Activated naive CD4-positive, alpha-beta T cell treated with anti-CD3 and anti-CD28 coated beads for 36 hours (primary cell): ENCODE data around the gene A3GALT2. TPM values are rescaled to one million over a fixed set of nuclear protein-coding genes. Genes with fewer than 3 reads are reported as not detected.
A peak's percentile ranks its signal among the peaks of the same experiment; 100 is the strongest.
"Not testable (repeated sequence)": the region's sequence is repeated elsewhere in the genome, so short reads cannot be mapped to it uniquely, and the experiment has no call there.

ENCODE experiments used
- CTCF ChIA-PET: fragments of 350-600 bp; sonication (Branson Sonifier 250); formaldehyde crosslinking; loops from one replicate; lab custom pipeline; 2021; ENCODE audit warnings: antibody characterized with exemption; lab: Charles Lee
- DNase-seq: peaks from one replicate; pipeline ENCODE4 v3.0.0-alpha.2; 2020
- H3K27ac Mint-ChIP-seq: one replicate; pipeline ENCODE4 v1.8.0; 2021; ENCODE audit warnings: mild to moderate bottlenecking, mixed read lengths
- H3K27me3 Mint-ChIP-seq: one replicate; pipeline ENCODE4 v1.8.0; 2021; ENCODE audit warnings: low read depth, mixed read lengths
- H3K36me3 Mint-ChIP-seq: one replicate; pipeline ENCODE4 v1.8.0; 2021; ENCODE audit warnings: low read depth, mixed read lengths
- H3K4me1 Mint-ChIP-seq: one replicate; pipeline ENCODE4 v1.8.0; 2021; ENCODE audit warnings: low read depth, mixed read lengths
- H3K4me3 Mint-ChIP-seq: one replicate; pipeline ENCODE4 v1.8.0; 2021; ENCODE audit warnings: mild to moderate bottlenecking, moderate library complexity, mixed read lengths
- H3K9me3 Mint-ChIP-seq: one replicate; pipeline ENCODE4 v1.8.0; 2021; ENCODE audit warnings: mixed read lengths
- intact Hi-C: fragments of 100-400 bp; cut with micrococcal nuclease; formaldehyde crosslinking; loops from one replicate; pipeline ENCODE4 v1.15.1; 2023
- total RNA-seq, 2 experiments: library from RNA; stranded (reverse); gene quantifications; one replicate each; pipeline ENCODE4 v1.2.3, GENCODE V29; 2021

A3GALT2 gene
- total RNA-seq, 2 experiments from 2014 or later = not detected

DNA sequence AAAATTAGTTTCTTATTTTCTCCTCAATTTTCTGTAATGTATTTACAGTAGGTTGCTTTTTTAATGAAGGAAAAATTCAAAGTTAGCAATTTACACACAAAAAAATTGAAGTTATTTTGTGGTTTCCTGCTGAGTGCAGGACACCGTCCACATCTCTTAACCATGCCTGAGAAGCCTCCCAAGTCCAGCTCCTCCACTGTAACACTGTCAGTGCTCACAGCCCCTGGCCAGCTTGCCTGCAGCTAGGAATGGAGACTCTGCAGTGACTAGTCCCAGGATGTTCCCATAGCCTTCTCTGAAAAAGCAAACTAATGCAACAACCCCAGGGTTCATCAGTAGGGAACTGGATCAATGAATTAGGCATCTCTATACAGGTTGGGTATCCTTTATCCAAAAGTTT is 3.5 kb downstream of the A3GALT2 start:
- H3K36me3 Mint-ChIP-seq = no peaks in the 10 kb centered on the region
- H3K9me3 Mint-ChIP-seq = no peaks in the 10 kb centered on the region
- intact Hi-C loops = no loop called here
- no peak overlapping the region for H3K4me3 Mint-ChIP-seq
- H3K27ac Mint-ChIP-seq = no peak overlapping the region
- H3K4me1 Mint-ChIP-seq = peaks cover 7% of the 10 kb centered on the region
- CTCF ChIA-PET = no interaction called here
- H3K27me3 Mint-ChIP-seq = no peaks in the 10 kb centered on the region
- no peak for DNase-seq

DNA sequence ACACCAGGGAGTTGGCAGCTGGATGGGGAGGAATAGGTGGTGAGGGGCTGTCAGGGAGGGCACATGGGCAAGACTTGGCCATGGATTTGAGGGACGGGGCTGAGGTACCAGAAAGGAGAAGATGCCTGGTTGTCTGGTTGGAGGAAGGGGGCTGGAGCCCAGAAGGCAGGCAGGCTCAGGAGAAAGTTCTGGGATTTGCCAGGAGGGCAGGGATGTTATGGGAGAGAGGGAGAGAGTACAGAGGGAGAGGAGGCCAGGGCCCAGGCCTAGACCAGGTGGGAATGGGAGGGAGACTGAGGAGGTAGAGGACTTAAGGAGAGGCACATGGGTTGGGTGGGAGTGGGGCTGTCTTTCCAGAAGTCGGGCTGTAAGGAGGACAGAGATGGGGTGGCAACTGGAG is 4.3 kb downstream of the A3GALT2 start:
- Mint-ChIP-seq H3K4me3 (no peak overlapping the region), H3K4me1 (peaks cover 7% of the 10 kb centered on the region), H3K27ac (no peak overlapping the region), H3K36me3 (no peaks in the 10 kb centered on the region), H3K27me3 (no peaks in the 10 kb centered on the region), H3K9me3 (no peaks in the 10 kb centered on the region)
- CTCF ChIA-PET = no interaction called here
- DNase-seq = no peak
- intact Hi-C loops = no loop called here

- CTCF ChIA-PET = no interaction called here
- DNase-seq = no peak
- Mint-ChIP-seq H3K27ac (no peak overlapping the region), H3K4me1 (peaks cover 7% of the 10 kb centered on the region), H3K9me3 (no peaks in the 10 kb centered on the region), H3K36me3 (no peaks in the 10 kb centered on the region), H3K4me3 (no peak overlapping the region), H3K27me3 (no peaks in the 10 kb centered on the region)
- intact Hi-C loops = no loop called here
Measured at GRCh38 chr1:33314416-33314815, 6.5 kb downstream of the A3GALT2 start.

DNA sequence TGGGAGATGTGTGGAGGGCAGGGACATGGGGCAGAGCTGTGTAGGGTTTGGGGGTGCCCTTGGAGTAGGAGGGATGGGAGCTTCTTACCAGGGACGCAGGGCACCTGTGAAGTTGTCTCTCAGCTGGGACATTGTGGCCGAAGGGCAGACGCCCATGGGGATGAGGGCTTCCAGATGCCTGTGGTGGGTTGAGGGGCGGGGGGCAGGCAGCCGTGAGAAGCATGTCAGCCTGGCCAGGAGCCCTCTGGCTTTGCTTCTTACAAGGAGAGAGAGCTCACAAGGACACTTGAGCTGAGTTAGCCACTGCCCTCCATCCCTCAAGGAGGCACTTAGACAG is 8.5 kb downstream of the A3GALT2 start:
- Mint-ChIP-seq H3K36me3 (no peaks in the 10 kb centered on the region), H3K27ac (no peak overlapping the region), H3K27me3 (peaks cover 2% of the 10 kb centered on the region), H3K4me3 (no peak overlapping the region), H3K4me1 (peaks cover 7% of the 10 kb centered on the region), H3K9me3 (no peaks in the 10 kb centered on the region)
- DNase-seq = no peak
- intact Hi-C loops = no loop called here
- CTCF ChIA-PET = interaction anchor here (0.8 to 1.8 kb wide), 2 partner anchors 14 to 159 kb away, joined by 3 to 6 read pairs; no protein-coding TSS in a partner anchor

- no peak overlapping the region for H3K27ac Mint-ChIP-seq
- no peak overlapping the region for H3K4me3 Mint-ChIP-seq
- intact Hi-C loops = no loop called here
- CTCF ChIA-PET = interaction anchor here (0.8 to 1.8 kb wide), 2 partner anchors 13 to 159 kb away, joined by 3 to 6 read pairs; no protein-coding TSS in a partner anchor
- peaks cover 7% of the 10 kb centered on the region for H3K4me1 Mint-ChIP-seq
- H3K36me3 Mint-ChIP-seq = no peaks in the 10 kb centered on the region
- DNase-seq = no peak
- H3K27me3 Mint-ChIP-seq = peaks cover 2% of the 10 kb centered on the region
- no peaks in the 10 kb centered on the region for H3K9me3 Mint-ChIP-seq
Measured at GRCh38 chr1:33311706-33312412, 9.0 kb downstream of the A3GALT2 start.

DNA sequence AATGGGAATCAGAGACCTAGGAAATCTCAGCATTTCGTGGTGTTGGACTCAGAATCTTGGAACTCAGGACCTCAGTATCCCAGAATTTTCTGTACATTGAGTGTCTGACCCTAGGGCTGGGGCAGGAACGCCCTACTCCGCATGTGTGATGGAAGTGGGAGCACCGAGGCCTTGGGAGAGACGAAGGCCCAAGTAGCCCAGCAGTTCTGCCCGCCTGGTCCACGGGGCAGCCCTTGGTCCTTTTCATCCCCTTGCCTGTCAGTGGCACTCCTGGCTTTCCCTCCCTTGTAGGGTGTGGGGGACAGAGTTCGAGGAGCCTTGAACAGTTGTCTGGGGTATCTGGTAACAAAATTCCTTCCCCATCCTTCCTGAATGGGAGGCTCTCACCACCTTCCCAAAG is 10.2 kb downstream of the A3GALT2 start:
- Mint-ChIP-seq H3K9me3 (no peaks in the 10 kb centered on the region), H3K4me1 (peaks cover 3% of the 10 kb centered on the region), H3K27ac (no peak overlapping the region), H3K36me3 (no peaks in the 10 kb centered on the region), H3K4me3 (no peak overlapping the region), H3K27me3 (peaks cover 8% of the 10 kb centered on the region)
- intact Hi-C loops = no loop called here
- no peak for DNase-seq
- CTCF ChIA-PET = interaction anchor here (0.6 kb wide), 1 partner anchor 303 kb away, joined by 5 read pairs; no protein-coding TSS in a partner anchor

DNA sequence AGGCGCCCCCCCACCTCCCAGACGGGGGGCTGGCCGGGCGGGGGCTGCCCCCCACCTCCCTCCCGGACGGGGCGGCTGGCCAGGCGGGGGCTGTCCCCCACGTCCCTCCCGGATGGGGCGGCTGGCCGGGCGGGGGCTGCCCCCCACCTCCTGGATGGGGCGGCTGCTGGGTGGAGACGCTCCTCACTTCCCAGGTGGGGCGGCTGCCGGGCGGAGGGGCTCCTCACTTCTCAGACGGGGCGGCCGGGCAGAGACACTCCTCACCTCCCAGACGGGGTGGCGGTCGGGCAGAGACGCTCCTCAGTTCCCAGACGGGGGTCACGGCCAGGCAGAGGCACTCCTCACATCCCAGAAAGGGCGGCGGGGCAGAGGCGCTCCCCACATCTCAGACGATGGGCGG is 11.5 kb downstream of the A3GALT2 start:
- DNase-seq, intact Hi-C loops, H3K4me3 Mint-ChIP-seq, CTCF ChIA-PET, H3K9me3 Mint-ChIP-seq, H3K27ac Mint-ChIP-seq, H3K36me3 Mint-ChIP-seq, H3K4me1 Mint-ChIP-seq, H3K27me3 Mint-ChIP-seq: not testable (repeated sequence)

GRCh38 chr1:33307494-33307864 is 13.4 kb downstream of the A3GALT2 start:
- intact Hi-C loops = no loop called here
- Mint-ChIP-seq H3K27ac (no peak overlapping the region), H3K36me3 (peaks cover under 1% of the 10 kb centered on the region), H3K4me1 (peaks cover 2% of the 10 kb centered on the region), H3K9me3 (no peaks in the 10 kb centered on the region), H3K27me3 (peaks cover 8% of the 10 kb centered on the region), H3K4me3 (no peak overlapping the region)
- CTCF ChIA-PET = interaction anchor here (1.0 kb wide), 1 partner anchor 11 kb away, joined by 3 read pairs; no protein-coding TSS in a partner anchor
- no peak for DNase-seq

DNA sequence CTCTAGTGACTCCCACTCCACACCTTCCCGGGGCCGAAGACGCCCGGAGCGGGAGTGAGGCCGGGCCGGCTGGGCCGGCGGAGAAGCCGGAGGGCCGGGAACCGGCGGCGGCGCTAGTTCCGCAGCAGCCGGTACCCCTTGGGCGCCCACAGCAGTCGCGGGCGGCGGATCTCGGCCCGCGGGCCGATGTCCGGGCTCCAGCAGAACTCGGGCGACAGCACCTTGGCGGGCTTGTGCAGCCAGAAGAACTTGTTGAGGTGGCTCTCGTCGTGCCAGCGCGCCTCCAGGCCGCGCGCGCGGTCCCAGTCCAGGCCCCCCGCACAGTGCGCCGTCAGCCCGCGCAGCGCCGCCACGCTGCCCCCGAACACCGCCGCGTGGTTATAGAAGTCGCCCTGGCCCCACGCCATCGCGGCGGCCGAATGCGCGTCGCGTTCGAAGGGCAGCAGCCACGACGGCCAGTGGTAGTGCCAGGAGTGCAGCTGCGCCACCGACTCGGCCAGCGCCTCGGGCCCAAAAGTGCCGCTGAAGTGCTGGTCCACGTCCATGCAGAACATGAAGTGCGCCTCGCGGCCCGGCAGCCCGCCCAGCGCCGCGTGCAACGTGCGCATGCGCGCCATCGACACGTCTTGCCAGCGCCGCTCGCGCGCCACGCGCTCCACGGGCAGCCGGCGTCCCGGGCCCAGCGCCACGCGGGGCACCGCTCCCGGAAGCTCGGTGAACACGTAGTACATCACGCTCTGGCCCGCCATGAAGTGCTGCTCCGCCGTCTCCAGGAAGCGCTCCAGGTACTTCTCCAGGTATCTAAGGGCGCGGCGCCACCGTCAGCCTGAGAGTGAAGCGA is 14.0 kb downstream of the A3GALT2 start:
- intact Hi-C loops = no loop called here
- Mint-ChIP-seq H3K27ac (no peak overlapping the region), H3K4me1 (peaks cover 7% of the 10 kb centered on the region), H3K36me3 (peaks cover 2% of the 10 kb centered on the region), H3K27me3 (peaks cover 8% of the 10 kb centered on the region), H3K4me3 (no peak overlapping the region), H3K9me3 (no peaks in the 10 kb centered on the region)
- DNase-seq = no peak
- CTCF ChIA-PET = interaction anchor here (2.0 kb wide), 1 partner anchor 11 kb away, joined by 14 read pairs; no protein-coding TSS in a partner anchor

- Mint-ChIP-seq H3K27me3 (peaks cover 8% of the 10 kb centered on the region), H3K9me3 (no peaks in the 10 kb centered on the region), H3K36me3 (peaks cover 6% of the 10 kb centered on the region), H3K4me3 (no peak overlapping the region), H3K4me1 (peaks cover 12% of the 10 kb centered on the region), H3K27ac (no peak overlapping the region)
- CTCF ChIA-PET = interaction anchor here (1.5 to 2.0 kb wide), 2 partner anchors 10 to 165 kb away, joined by 4 to 14 read pairs; no protein-coding TSS in a partner anchor
- intact Hi-C loops = no loop called here
- DNase-seq = no peak
Measured at GRCh38 chr1:33305816-33306652, 14.9 kb downstream of the A3GALT2 start.

- Mint-ChIP-seq H3K27me3 (peaks cover 8% of the 10 kb centered on the region), H3K4me3 (no peak overlapping the region), H3K4me1 (peaks cover 12% of the 10 kb centered on the region), H3K27ac (no peak overlapping the region), H3K36me3 (peaks cover 6% of the 10 kb centered on the region), H3K9me3 (no peaks in the 10 kb centered on the region)
- DNase-seq = no peak
- intact Hi-C loops = no loop called here
- CTCF ChIA-PET = interaction anchor here (1.5 to 2.0 kb wide), 2 partner anchors 9 to 166 kb away, joined by 4 to 14 read pairs; no protein-coding TSS in a partner anchor
Measured at GRCh38 chr1:33305016-33305415, 15.9 kb downstream of the A3GALT2 start.

GRCh38 chr1:33302325-33302724 is 18.6 kb downstream of the A3GALT2 start:
- CTCF ChIA-PET = interaction anchor here (1.1 kb wide), 1 partner anchor 130 kb away, joined by 4 read pairs; no protein-coding TSS in a partner anchor
- intact Hi-C loops = no loop called here

More at GRCh38 chr1:33302325-33302724, 18.6 kb downstream of the A3GALT2 start:
- Mint-ChIP-seq H3K36me3 (peaks cover 9% of the 10 kb centered on the region), H3K4me3 (no peak overlapping the region), H3K9me3 (no peaks in the 10 kb centered on the region), H3K27me3 (peaks cover 7% of the 10 kb centered on the region), H3K4me1 (peaks cover 12% of the 10 kb centered on the region), H3K27ac (no peak overlapping the region)
- DNase-seq = peak; percentile 50
